ENCODE measurements around the gene TLX1.

TLX1 gene

GRCh38 chr10:101140950-101141615 is 10.0 kb downstream of the TLX1 start:
- H2AFZ ChIP-seq (ENCODE audit: low read length): no peak overlapping the region
- no peak overlapping the region for H3K27ac ChIP-seq (ENCODE audit: low read length)
- TF ChIP-seq, protein P1, sequence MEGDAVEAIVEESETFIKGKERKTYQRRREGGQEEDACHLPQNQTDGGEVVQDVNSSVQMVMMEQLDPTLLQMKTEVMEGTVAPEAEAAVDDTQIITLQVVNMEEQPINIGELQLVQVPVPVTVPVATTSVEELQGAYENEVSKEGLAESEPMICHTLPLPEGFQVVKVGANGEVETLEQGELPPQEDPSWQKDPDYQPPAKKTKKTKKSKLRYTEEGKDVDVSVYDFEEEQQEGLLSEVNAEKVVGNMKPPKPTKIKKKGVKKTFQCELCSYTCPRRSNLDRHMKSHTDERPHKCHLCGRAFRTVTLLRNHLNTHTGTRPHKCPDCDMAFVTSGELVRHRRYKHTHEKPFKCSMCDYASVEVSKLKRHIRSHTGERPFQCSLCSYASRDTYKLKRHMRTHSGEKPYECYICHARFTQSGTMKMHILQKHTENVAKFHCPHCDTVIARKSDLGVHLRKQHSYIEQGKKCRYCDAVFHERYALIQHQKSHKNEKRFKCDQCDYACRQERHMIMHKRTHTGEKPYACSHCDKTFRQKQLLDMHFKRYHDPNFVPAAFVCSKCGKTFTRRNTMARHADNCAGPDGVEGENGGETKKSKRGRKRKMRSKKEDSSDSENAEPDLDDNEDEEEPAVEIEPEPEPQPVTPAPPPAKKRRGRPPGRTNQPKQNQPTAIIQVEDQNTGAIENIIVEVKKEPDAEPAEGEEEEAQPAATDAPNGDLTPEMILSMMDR (IDR thresholded peaks at IDR 0.05; ENCODE audit: low read length): no peak
- TF ChIP-seq EZH2phosphoT487 (IDR thresholded peaks at IDR 0.05; ENCODE audit: low read length) (no peak), EZH2 (optimal IDR thresholded peaks at IDR 0.05; ENCODE audit: low read depth, low read length) (no peak)
- no peak overlapping the region for H3K4me3 ChIP-seq (ENCODE audit: low read length)
- no peaks in the 10 kb centered on the region for H4K20me1 ChIP-seq (ENCODE audit: insufficient read depth, low read length)
- DNase-seq: no peak
- no peaks in the 10 kb centered on the region for H3F3A ChIP-seq (ENCODE audit: insufficient read depth, low read length)
- H3K27me3 ChIP-seq (replicated peaks; ENCODE audit: insufficient read depth, low read length): peaks cover 71% of the 10 kb centered on the region
- no peaks in the 10 kb centered on the region for H3K79me2 ChIP-seq (ENCODE audit: low read length)
- no peak overlapping the region for H3K4me2 ChIP-seq (ENCODE audit: low read depth, low read length)
- H3K9me3 ChIP-seq (replicated peaks; ENCODE audit: insufficient read depth, low read length): no peaks in the 10 kb centered on the region
- H3K4me1 ChIP-seq (ENCODE audit: low read length): no peaks in the 10 kb centered on the region
- H3K36me3 ChIP-seq (replicated peaks; ENCODE audit: insufficient read depth, low read length): no peaks in the 10 kb centered on the region
- no peaks in the 10 kb centered on the region for H3K9me2 ChIP-seq (replicated peaks; ENCODE audit: insufficient read depth, low read length)
- no peak overlapping the region for H3K9ac ChIP-seq (ENCODE audit: low read length)

GRCh38 chr10:101141616-101142532 is 10.8 kb downstream of the TLX1 start:
- TF ChIP-seq EZH2phosphoT487 (IDR thresholded peaks at IDR 0.05; ENCODE audit: low read length) (no peak), EZH2 (optimal IDR thresholded peaks at IDR 0.05; ENCODE audit: low read depth, low read length) (no peak)
- TF ChIP-seq, protein P1 (IDR thresholded peaks at IDR 0.05; ENCODE audit: low read length): peak; percentile 97
- DNase-seq: peak; percentile 82
- H2AFZ ChIP-seq (ENCODE audit: low read length): peak overlapping the region; percentile 30; the same call in 1 of the 2 replicates
- no peaks in the 10 kb centered on the region for H3K9me3 ChIP-seq (replicated peaks; ENCODE audit: insufficient read depth, low read length)
- H3K9ac ChIP-seq (ENCODE audit: low read length): no peak overlapping the region
- H3K27ac ChIP-seq (ENCODE audit: low read length): no peak overlapping the region
- H3K4me3 ChIP-seq (ENCODE audit: low read length): no peak overlapping the region; the same call in 1 of the 2 replicates
- no peaks in the 10 kb centered on the region for H3F3A ChIP-seq (ENCODE audit: insufficient read depth, low read length)
- H3K4me1 ChIP-seq (ENCODE audit: low read length): no peaks in the 10 kb centered on the region
- H3K36me3 ChIP-seq (replicated peaks; ENCODE audit: insufficient read depth, low read length): no peaks in the 10 kb centered on the region
- H3K9me2 ChIP-seq (replicated peaks; ENCODE audit: insufficient read depth, low read length): no peaks in the 10 kb centered on the region
- H4K20me1 ChIP-seq (ENCODE audit: insufficient read depth, low read length): no peaks in the 10 kb centered on the region
- peak overlapping the region; percentile 66 for H3K4me2 ChIP-seq (ENCODE audit: low read depth, low read length)
- no peaks in the 10 kb centered on the region for H3K79me2 ChIP-seq (ENCODE audit: low read length)
- peaks cover 71% of the 10 kb centered on the region for H3K27me3 ChIP-seq (replicated peaks; ENCODE audit: insufficient read depth, low read length)

- no peak overlapping the region for H3K27ac ChIP-seq (ENCODE audit: low read length)
- peaks cover 72% of the 10 kb centered on the region for H3K27me3 ChIP-seq (replicated peaks; ENCODE audit: insufficient read depth, low read length)
- H2AFZ ChIP-seq (ENCODE audit: low read length): no peak overlapping the region
Measured at GRCh38 chr10:101142533-101143344, 11.6 kb downstream of the TLX1 start.

More at GRCh38 chr10:101142533-101143344, 11.6 kb downstream of the TLX1 start:
- Histone ChIP-seq H3K9me3 (replicated peaks; ENCODE audit: insufficient read depth, low read length) (no peaks in the 10 kb centered on the region), H3K9ac (ENCODE audit: low read length) (no peak overlapping the region), H3K4me3 (ENCODE audit: low read length) (no peak overlapping the region; the same call in 1 of the 2 replicates), H3K9me2 (replicated peaks; ENCODE audit: insufficient read depth, low read length) (no peaks in the 10 kb centered on the region), H3K36me3 (replicated peaks; ENCODE audit: insufficient read depth, low read length) (no peaks in the 10 kb centered on the region), H3K4me1 (ENCODE audit: low read length) (no peaks in the 10 kb centered on the region), H3K79me2 (ENCODE audit: low read length) (no peaks in the 10 kb centered on the region), H4K20me1 (ENCODE audit: insufficient read depth, low read length) (no peaks in the 10 kb centered on the region), H3F3A (ENCODE audit: insufficient read depth, low read length) (no peaks in the 10 kb centered on the region), H3K4me2 (ENCODE audit: low read depth, low read length) (peak overlapping the region; percentile 66)
- TF ChIP-seq, protein P1 (IDR thresholded peaks at IDR 0.05; ENCODE audit: low read length): no peak
- no peak for DNase-seq
